Measurements from ENCODE around the gene GPR139.

GPR139 gene

GRCh38 chr16:19984135-19984534 lies 89.6 kb downstream of the GPR139 start:
- Histone ChIP-seq H3K79me2 (ENCODE audit: control insufficient read depth, insufficient read depth, low read length, unreplicated experiment) (no peaks in the 10 kb centered on the region), H3K36me3 (ENCODE audit: insufficient read depth, low read length) (no peaks in the 10 kb centered on the region), H3K27ac (ENCODE audit: low read depth, low read length) (no peak overlapping the region), H3K27me3 (ENCODE audit: insufficient read depth, low read length) (peaks cover 17% of the 10 kb centered on the region; the same call in 1 of the 2 replicates), H3K4me3 (ENCODE audit: low read depth, low read length) (no peak overlapping the region), H2AFZ (ENCODE audit: low read length, unreplicated experiment) (no peak overlapping the region), H3K4me1 (ENCODE audit: control insufficient read depth, insufficient read depth, low read length, unreplicated experiment) (no peaks in the 10 kb centered on the region)
